Caco-2 (cell line): Measurements from ENCODE around the gene CSF1. TPM values are rescaled to one million over a fixed set of nuclear protein-coding genes. Genes with fewer than 3 reads are reported as not detected.
"Not testable (repeated sequence)": the region's sequence is repeated elsewhere in the genome, so short reads cannot be mapped to it uniquely, and the experiment has no call there.

Source experiments
- BruUV-seq: library from RNA; stranded (reverse); fragments of 400-500 nt; replicated peaks from 2 replicates; lab custom pipeline; 2021; lab: Mats Ljungman, UMichigan
- CTCF ChIA-PET: fragments of 300-600 bp; sonication (Branson Sonifier 250); formaldehyde crosslinking; loops from one replicate; lab custom pipeline; 2022; ENCODE audit warnings: antibody characterized with exemption; lab: Charles Lee
- POLR2A ChIA-PET: fragments of 300-600 bp; sonication (Branson Sonifier 250); formaldehyde crosslinking; loops from one replicate; lab custom pipeline; 2022; ENCODE audit warnings: antibody characterized with exemption; lab: Charles Lee
- DNase-seq, 2 experiments: peaks; one replicate each; pipeline versions ENCODE4 v3.0.0 to v3.0.0-alpha.2; 2020 to 2022
- H3K27me3 ChIP-seq: replicated peaks from 2 replicates; pipeline ENCODE4 v1.6.0; 2011; ENCODE audit warnings: low read length; ENCODE audit not compliant: control insufficient read depth, insufficient read depth
- H3K36me3 ChIP-seq: 2 replicates; pipeline ENCODE4 v1.5.1; 2011; ENCODE audit warnings: low read length; ENCODE audit not compliant: control insufficient read depth, insufficient read depth
- H3K4me1 ChIP-seq: fragments of 250-450 bp; sonication (Bioruptor Pico); 2 replicates; pipeline ENCODE4 v1.5.1; 2020; ENCODE audit warnings: mild to moderate bottlenecking
- H3K4me3 ChIP-seq: 2 replicates; pipeline ENCODE4 v1.5.1; 2011; ENCODE audit warnings: low read depth, mild to moderate bottlenecking, control low read depth, low read length
- H3K9me3 ChIP-seq: fragments of 250-450 bp; sonication (Bioruptor Pico); 2 replicates; pipeline ENCODE4 v1.5.1; 2020; ENCODE audit warnings: mild to moderate bottlenecking, moderate library complexity
- H3K27ac Mint-ChIP-seq: one replicate; pipeline ENCODE4 v1.8.0; 2022; ENCODE audit warnings: mixed read lengths; ENCODE audit not compliant: unreplicated experiment
- H3K27me3 Mint-ChIP-seq: one replicate; pipeline ENCODE4 v1.8.0; 2022; ENCODE audit warnings: mixed read lengths; ENCODE audit not compliant: insufficient read depth, unreplicated experiment
- H3K36me3 Mint-ChIP-seq: one replicate; pipeline ENCODE4 v1.8.0; 2022; ENCODE audit warnings: mild to moderate bottlenecking, mixed read lengths; ENCODE audit not compliant: insufficient read depth, unreplicated experiment
- H3K4me1 Mint-ChIP-seq: one replicate; pipeline ENCODE4 v1.8.0; 2022; ENCODE audit warnings: low read depth, mixed read lengths; ENCODE audit not compliant: unreplicated experiment
- H3K4me3 Mint-ChIP-seq: one replicate; pipeline ENCODE4 v1.8.0; 2022; ENCODE audit warnings: mild to moderate bottlenecking, moderate library complexity, mixed read lengths; ENCODE audit not compliant: unreplicated experiment
- H3K9me3 Mint-ChIP-seq: one replicate; pipeline ENCODE4 v1.8.0; 2022; ENCODE audit warnings: mixed read lengths; ENCODE audit not compliant: unreplicated experiment
- intact Hi-C: fragments of 100-400 bp; cut with micrococcal nuclease; formaldehyde crosslinking; loops from one replicate; pipeline ENCODE4 v1.10.0; 2022; ENCODE audit not compliant: unreplicated experiment
- total RNA-seq: library from RNA; stranded (reverse); gene quantifications from 2 replicates; pipeline ENCODE4 v1.2.3, GENCODE V29; 2022
- TF ChIP-seq, protein P1 (sequence below), 2 experiments: fragments of 200-600 bp in 1 of 2; IDR thresholded peaks; 1 replicate in 1 of 2; 2 replicates in 1 of 2; pipeline versions ENCODE4 v1.5.1 to v1.8.0; 2011 to 2022; ENCODE audit warnings: antibody characterized with exemption in 1 of 2, control low read depth in 1 of 2, inconsistent platforms in 1 of 2, low read depth in 1 of 2, low read length in 1 of 2, mild to moderate bottlenecking in 1 of 2, moderate library complexity in 1 of 2; ENCODE audit not compliant: insufficient read depth in 1 of 2, severe bottlenecking in 1 of 2, unreplicated experiment in 1 of 2

The CSF1 gene
- total RNA-seq, 1 experiment from 2014 or later, result 3.9 TPM

- no peaks in the 10 kb centered on the region for H3K27me3 ChIP-seq
- BruUV-seq, result no TSS peak
- no peaks in the 10 kb centered on the region for H3K27me3 Mint-ChIP-seq
- peaks cover 16% of the 10 kb centered on the region for H3K4me1 Mint-ChIP-seq
- no peaks in the 10 kb centered on the region for H3K9me3 ChIP-seq
- H3K4me3 Mint-ChIP-seq, result no peak overlapping the region
- TF ChIP-seq, protein P1, sequence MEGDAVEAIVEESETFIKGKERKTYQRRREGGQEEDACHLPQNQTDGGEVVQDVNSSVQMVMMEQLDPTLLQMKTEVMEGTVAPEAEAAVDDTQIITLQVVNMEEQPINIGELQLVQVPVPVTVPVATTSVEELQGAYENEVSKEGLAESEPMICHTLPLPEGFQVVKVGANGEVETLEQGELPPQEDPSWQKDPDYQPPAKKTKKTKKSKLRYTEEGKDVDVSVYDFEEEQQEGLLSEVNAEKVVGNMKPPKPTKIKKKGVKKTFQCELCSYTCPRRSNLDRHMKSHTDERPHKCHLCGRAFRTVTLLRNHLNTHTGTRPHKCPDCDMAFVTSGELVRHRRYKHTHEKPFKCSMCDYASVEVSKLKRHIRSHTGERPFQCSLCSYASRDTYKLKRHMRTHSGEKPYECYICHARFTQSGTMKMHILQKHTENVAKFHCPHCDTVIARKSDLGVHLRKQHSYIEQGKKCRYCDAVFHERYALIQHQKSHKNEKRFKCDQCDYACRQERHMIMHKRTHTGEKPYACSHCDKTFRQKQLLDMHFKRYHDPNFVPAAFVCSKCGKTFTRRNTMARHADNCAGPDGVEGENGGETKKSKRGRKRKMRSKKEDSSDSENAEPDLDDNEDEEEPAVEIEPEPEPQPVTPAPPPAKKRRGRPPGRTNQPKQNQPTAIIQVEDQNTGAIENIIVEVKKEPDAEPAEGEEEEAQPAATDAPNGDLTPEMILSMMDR (IDR thresholded peaks at IDR 0.05; ENCODE audit: insufficient read depth in 1 of 2, low read depth in 1 of 2, low read length in 1 of 2, severe bottlenecking in 1 of 2, unreplicated experiment in 1 of 2), result no peak
- peaks cover 19% of the 10 kb centered on the region for H3K4me1 ChIP-seq
- CTCF ChIA-PET, result no interaction called here
- no peaks in the 10 kb centered on the region for H3K36me3 Mint-ChIP-seq
- intact Hi-C loops, result loop anchor here (5.0 kb wide), 1 partner anchor 91 kb away; no protein-coding TSS in a partner anchor
- H3K27ac Mint-ChIP-seq, result no peak overlapping the region
- H3K36me3 ChIP-seq, result no peaks in the 10 kb centered on the region
- POLR2A ChIA-PET, result no interaction called here
- no peak for DNase-seq
- no peak overlapping the region for H3K4me3 ChIP-seq
- no peaks in the 10 kb centered on the region for H3K9me3 Mint-ChIP-seq
Observed at GRCh38 chr1:109878531-109879104, 32.0 kb upstream of the CSF1 start.

- peaks cover 16% of the 10 kb centered on the region for H3K4me1 ChIP-seq
- H3K4me3 Mint-ChIP-seq, H3K9me3 ChIP-seq, CTCF ChIA-PET, H3K27ac Mint-ChIP-seq, H3K36me3 ChIP-seq, H3K36me3 Mint-ChIP-seq, H3K4me3 ChIP-seq, H3K27me3 ChIP-seq, H3K9me3 Mint-ChIP-seq, H3K27me3 Mint-ChIP-seq, BruUV-seq, POLR2A ChIA-PET, DNase-seq: not testable (repeated sequence)
- H3K4me1 Mint-ChIP-seq, result peaks cover 16% of the 10 kb centered on the region
- intact Hi-C loops, result loop anchor here (5.0 kb wide), 1 partner anchor 92 kb away; no protein-coding TSS in a partner anchor
Observed at GRCh38 chr1:109879371-109879770, 31.3 kb upstream of the CSF1 start.

- H3K4me3 Mint-ChIP-seq, result no peak overlapping the region
- H3K4me1 ChIP-seq, result peaks cover 10% of the 10 kb centered on the region
- H3K27me3 Mint-ChIP-seq, result no peaks in the 10 kb centered on the region
- no peak for DNase-seq
- H3K4me3 ChIP-seq, result no peak overlapping the region
- H3K36me3 Mint-ChIP-seq, result no peaks in the 10 kb centered on the region
- no peaks in the 10 kb centered on the region for H3K27me3 ChIP-seq
- H3K27ac Mint-ChIP-seq, result no peak overlapping the region
- H3K9me3 Mint-ChIP-seq, result no peaks in the 10 kb centered on the region
- intact Hi-C loops, result loop anchor here (5.0 kb wide), 1 partner anchor 93 kb away; no protein-coding TSS in a partner anchor
- ChIA-PET POLR2A (no interaction called here), CTCF (no interaction called here)
- no peaks in the 10 kb centered on the region for H3K36me3 ChIP-seq
- TF ChIP-seq, protein P1 (IDR thresholded peaks at IDR 0.05; ENCODE audit: insufficient read depth in 1 of 2, low read depth in 1 of 2, low read length in 1 of 2, severe bottlenecking in 1 of 2, unreplicated experiment in 1 of 2), result no peak
- H3K4me1 Mint-ChIP-seq, result peaks cover 14% of the 10 kb centered on the region
- no peaks in the 10 kb centered on the region for H3K9me3 ChIP-seq
- no TSS peak for BruUV-seq
Observed at GRCh38 chr1:109879881-109880525, 30.6 kb upstream of the CSF1 start.
